Fibroblast of upper back skin (primary cell): ENCODE data around the gene GRIK4.

Source experiments
- DNase-seq: peaks from one replicate; pipeline ENCODE4 v3.0.0-alpha.2; 2013

GRIK4 gene

DNA sequence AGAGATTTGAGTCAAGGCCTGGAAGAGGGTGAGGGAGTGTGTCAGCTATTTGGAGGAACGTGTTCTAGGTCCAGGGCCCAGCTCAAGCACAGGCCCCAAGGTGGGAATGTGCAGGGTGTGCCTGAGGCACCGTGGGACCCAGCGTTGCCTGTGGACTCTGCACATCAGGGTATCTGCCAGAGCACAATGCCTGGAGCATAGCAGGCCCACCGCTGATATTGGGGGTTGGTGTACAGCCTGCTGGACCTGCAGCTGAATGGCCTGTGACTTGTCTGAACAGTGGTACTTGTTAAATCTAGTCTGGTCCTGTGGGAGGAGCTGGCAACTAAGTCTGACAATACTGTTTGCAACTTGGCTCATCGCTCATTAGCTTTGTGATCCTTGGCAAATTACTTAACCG, 131.7 kb downstream of the GRIK4 start:
- no peak for DNase-seq

GRCh38 chr11:120645639-120646038, 134.1 kb downstream of the GRIK4 start:
- DNase-seq, result no peak

- no peak for DNase-seq
Observed at GRCh38 chr11:120646206-120646605, 134.7 kb downstream of the GRIK4 start.

DNA sequence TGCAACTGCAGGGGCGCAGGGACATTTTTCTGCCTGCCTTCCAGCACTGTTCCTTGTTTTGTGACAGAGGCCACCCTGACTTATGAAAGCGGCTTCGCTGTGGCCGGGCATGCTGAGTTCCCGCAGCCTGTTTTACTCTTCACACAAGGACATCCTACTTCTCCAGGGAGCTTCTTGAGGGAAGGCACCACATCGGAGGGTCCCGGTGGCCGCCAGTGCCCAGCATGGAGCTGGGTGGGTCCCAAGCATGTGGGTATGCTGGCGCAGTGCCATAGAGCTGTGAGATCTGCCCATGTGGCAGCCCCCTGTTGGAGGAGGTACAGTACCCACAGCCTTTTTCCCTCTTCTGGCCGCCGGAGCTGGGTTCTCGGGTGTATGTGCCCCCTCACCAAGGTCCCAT, 136.1 kb downstream of the GRIK4 start:
- DNase-seq, result no peak

DNA sequence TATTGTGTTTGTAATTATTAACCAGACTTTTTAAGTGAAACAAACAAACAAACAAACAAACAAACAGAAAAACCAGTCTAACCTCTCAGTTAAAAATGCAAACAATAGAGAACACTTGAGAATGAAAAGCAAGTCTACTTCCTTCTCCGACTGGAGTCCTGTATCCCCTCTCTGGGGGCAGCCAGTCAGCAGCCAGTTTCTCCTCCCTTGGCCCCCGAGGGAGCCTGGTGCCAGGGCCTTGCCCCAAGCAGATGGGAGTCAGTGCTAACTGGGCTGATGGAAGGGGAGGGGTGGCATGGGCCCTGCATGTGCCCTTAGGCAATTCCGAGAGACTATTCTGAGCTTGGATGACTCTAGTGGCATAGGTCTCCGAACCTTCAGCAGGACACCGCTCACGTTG, 137.2 kb downstream of the GRIK4 start:
- no peak for DNase-seq

- no peak for DNase-seq
Observed at GRCh38 chr11:120649316-120649715, 137.8 kb downstream of the GRIK4 start.

DNA sequence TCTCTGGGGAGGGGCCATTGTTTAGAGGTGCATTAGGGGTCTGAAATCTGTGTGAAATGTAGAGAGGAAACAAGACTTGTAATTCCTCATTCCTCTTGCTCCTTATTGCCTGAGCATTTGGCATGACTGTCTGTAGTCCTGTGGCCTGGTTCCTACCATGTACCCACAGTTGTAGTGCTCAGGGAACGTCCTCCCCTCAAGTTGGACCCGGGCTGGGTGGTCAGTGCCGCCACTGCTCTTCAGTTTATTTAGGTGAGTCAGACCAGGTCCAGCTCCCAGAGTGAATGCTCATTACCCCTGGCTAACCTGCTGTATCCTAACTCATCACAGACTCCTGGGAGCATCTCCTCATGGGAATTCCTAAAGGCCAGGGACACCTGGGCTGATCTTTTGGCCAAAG, 139.8 kb downstream of the GRIK4 start:
- DNase-seq, result no peak

- no peak for DNase-seq
Observed at GRCh38 chr11:120651836-120652235, 140.3 kb downstream of the GRIK4 start.

DNA sequence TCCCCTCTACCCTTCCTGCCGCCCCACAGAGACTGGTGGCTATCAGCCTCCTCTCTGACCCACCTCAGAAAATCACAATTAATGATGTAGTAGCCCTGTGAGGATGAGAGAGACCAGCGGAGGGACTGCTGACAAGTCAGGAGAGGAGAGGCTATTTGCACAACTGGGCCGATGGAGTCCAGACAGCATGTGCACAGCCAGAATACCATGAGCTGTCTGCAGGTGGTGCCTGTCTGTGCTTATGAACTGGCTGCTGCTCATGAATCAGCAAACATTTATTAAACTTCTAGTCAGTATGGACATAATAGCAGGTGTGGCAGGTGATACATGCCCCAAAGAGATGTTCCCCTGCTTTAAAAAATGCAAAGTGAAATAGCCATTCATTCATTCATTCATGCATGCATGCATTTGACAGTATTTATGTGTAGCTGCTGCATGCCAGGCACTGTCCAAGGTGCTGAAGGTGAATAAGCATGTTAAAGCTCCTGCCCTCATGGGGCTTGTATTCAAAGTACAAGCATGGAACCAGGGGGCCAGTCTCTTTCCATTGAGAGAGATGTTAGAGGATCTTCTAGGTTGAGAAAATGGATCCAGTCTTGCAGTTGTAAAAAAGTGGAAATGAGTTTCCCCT, 141.3 kb downstream of the GRIK4 start:
- peak; percentile 8 for DNase-seq

DNA sequence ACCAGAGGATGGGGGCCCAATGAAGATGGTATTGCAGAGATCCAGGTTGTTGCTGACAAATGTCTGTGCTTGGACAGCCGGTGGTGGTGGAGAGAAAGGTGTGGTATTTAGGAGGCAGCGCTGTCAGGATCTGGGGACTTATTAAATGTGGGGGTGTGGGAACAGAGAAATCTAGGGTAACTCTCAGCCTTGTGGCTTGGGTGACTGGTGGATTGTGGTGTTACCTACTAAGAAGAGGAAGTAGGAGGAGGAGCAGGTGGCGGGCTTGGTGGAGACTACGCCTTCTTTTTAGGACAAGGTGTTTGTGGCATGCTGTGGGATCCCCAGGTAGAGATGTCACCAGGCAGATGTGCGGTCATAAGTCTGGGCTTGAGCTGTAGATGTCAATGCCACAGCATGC, 144.0 kb downstream of the GRIK4 start:
- no peak for DNase-seq

DNA sequence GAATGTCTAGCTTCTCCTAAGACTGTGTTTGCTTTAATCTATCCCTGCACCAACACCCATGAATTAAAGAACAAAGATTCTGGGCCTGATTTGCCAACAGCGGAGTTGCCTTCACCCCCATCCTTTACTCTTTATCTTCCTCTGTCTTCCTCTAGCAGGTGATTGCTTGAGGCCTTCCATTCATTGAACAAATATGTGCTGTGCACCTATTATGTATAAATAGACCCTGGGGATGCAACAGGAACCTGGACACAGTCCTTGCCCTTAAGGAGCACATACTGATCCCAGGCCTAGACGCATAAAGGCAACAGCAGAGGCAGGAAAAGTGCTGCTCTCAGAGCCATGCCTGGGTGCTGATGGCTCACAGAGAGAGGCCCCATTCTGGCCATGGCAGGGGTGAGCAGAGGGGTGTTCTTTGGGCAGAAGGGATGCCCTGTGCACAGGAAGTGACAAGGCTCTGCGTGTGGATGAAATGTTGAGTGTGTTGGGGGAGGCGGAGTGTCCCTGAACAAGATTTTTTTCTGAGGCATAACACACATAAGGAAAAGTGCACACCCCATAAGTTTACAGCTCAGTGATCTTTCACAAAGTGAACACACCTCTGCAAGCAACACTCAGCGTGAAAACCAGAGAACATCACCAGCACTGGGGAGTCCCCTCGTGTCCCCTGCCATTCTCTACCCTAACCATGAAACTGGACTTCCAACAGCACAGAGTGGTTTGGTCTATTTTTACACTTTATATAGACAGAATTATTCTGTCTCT, 145.9 kb downstream of the GRIK4 start:
- no peak for DNase-seq

DNA sequence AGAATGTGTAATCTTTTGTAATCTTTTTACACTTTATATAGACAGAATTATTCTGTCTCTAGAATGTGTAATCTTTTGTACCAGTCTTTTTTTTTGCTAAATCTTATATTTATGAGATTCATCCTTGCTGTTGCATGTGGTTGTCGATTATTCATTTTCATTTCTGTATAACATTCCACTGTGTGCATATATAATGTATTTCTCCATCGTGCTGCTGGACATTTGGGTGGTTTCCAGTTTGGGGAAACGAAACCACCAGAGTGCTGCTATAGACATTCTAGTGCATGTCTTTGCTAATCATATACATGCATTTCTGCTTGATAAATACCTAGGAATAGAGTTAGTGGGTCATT, 146.5 kb downstream of the GRIK4 start:
- DNase-seq, result no peak

DNA sequence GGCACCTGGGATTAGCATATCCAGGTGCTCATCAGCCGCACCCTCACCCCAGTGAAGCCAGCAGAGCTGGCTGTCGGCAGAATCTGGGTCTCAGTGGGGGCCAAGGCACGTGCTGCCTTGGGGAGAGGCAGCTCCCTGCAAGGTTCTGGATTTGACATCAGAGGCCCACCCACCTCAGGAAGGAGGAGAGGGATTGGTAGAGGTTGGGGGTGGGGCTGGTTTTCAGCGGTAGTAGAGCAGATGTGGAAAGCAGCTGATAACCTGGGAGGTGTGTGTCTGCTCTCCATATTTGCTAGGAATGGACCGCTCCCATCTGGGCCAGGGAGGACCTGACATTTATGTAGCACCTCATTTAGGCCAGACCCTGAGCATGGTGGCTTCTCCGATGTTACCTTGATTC, 147.5 kb downstream of the GRIK4 start:
- no peak for DNase-seq

GRCh38 chr11:120660024-120660565, 148.5 kb downstream of the GRIK4 start:
- DNase-seq, result peak; percentile 23

- DNase-seq, result no peak
Observed at GRCh38 chr11:120662071-120662676, 150.6 kb downstream of the GRIK4 start.

DNA sequence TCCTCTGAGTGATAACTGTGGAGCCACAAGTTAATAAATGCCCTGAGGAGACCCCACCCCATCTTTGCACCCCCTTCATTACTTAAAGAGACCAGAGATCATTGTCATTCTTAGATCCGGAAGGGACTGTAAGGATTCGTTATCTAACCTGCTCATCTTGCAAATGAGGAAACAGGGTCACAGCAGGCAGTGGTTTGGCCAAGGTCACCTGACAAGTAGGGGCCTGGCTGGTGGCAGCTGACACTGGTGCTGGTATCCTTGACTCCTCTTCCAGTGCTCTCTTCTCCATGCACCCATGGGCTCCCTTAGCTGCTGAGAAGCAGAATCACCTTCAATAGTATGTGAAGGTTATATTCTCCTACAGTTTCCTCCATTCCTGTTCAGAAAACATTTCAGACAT, 151.6 kb downstream of the GRIK4 start:
- no peak for DNase-seq

- no peak for DNase-seq
Observed at GRCh38 chr11:120666121-120666639, 154.6 kb downstream of the GRIK4 start.

- DNase-seq, result no peak
Observed at GRCh38 chr11:120667281-120667680, 155.7 kb downstream of the GRIK4 start.

GRCh38 chr11:120667934-120668333, 156.4 kb downstream of the GRIK4 start:
- no peak for DNase-seq

DNA sequence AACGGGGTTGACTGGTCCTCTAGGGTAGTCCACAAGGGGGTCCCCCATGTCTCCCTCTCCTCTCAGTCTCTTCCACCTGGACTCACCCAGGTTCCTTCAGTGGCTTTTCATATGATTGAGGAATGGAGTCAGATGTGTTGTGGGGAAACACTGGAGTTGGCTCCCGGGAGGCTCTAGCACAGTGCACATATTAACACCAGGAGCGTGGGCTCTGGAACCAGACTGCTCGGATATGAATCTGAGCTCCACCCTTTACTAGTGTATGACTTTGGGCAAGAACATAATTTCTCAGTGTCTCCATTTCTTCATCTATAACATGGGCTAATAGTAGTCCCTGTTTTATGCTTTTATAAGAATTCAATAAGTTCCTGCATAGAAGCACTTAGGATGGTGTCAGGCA, 157.0 kb downstream of the GRIK4 start:
- no peak for DNase-seq

DNA sequence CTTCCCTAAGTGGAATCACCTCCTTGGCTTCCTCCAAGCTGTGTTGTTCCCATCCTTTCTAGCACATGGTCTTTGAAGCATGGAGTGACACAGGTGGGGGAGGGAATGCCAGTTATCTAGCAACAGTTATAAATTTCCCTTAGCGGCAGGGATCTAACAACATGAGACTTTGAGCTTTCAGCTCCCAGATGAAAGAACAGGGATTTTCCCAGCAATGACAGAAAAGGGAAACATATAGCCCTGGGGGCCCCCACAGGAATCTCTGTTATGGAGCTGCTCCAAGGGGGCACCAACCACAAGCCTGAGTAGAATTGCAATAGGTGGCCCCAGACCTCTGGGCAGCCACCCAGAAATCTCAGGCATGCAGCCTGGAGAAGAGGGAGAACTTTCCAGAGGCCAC, 163.0 kb downstream of the GRIK4 start:
- peak; percentile 89 for DNase-seq

GRCh38 chr11:120675171-120675570, 163.6 kb downstream of the GRIK4 start:
- peak; percentile 18 for DNase-seq

GRCh38 chr11:120676991-120677390, 165.4 kb downstream of the GRIK4 start:
- no peak for DNase-seq

DNA sequence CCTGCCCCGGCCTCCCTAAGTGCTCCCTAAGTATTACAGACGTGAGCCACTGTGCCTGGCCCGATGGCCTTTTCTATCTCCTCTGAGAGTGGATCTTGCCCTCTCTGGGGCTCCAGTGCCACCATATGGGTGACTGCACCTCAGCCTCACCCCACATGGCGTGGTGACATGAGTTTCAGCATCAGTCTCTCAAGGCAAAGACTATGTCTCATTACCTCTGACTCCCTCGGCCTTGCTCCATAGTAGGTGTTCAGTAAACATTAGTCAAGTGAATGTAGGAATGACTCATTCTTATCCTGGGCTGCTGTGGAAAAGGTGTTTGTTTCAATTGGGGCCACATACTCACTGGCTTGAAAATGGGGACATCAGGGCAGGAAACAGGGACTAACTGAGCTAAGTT, 168.8 kb downstream of the GRIK4 start:
- DNase-seq, result no peak
